ENCODE data around the gene BPIFB2.

- TF ChIP-seq TAF1 (IDR thresholded peaks at IDR 0.05; ENCODE audit: low read depth, low read length) (no peak), POLR2A (IDR thresholded peaks at IDR 0.05; ENCODE audit: low read depth, low read length) (no peak), POLR2AphosphoS5 (IDR thresholded peaks at IDR 0.05; ENCODE audit: low read depth, low read length) (no peak), PAX5 (IDR thresholded peaks at IDR 0.05; ENCODE audit: insufficient read depth, low read length, severe bottlenecking) (no peak), SPI1 (IDR thresholded peaks at IDR 0.05; ENCODE audit: low read depth, low read length) (no peak), POU2F2 (IDR thresholded peaks at IDR 0.05; ENCODE audit: low read depth, low read length) (no peak)
Measured at GRCh38 chr20:33042983-33043730, 35.7 kb downstream of the BPIFB2 start.
